Posterior cingulate gyrus (tissue), 11 donors: ENCODE results near the gene PLA1A.
A peak's percentile ranks its signal among the peaks of the same experiment; 100 is the strongest.
"Not testable (repeated sequence)": the region's sequence is repeated elsewhere in the genome, so short reads cannot be mapped to it uniquely, and the experiment has no call there.

Experiments used
- DNase-seq, 10 donors: peaks; one replicate each; pipeline versions ENCODE4 v3.0.0 to v3.0.0-alpha.2; 2020 to 2021; ENCODE audit warnings: mixed read lengths in 3 of 10
- intact Hi-C: fragments of 100-400 bp; cut with DNase I; formaldehyde crosslinking; loops from one replicate; pipeline ENCODE4 v1.15.1; 2023

PLA1A gene

DNA sequence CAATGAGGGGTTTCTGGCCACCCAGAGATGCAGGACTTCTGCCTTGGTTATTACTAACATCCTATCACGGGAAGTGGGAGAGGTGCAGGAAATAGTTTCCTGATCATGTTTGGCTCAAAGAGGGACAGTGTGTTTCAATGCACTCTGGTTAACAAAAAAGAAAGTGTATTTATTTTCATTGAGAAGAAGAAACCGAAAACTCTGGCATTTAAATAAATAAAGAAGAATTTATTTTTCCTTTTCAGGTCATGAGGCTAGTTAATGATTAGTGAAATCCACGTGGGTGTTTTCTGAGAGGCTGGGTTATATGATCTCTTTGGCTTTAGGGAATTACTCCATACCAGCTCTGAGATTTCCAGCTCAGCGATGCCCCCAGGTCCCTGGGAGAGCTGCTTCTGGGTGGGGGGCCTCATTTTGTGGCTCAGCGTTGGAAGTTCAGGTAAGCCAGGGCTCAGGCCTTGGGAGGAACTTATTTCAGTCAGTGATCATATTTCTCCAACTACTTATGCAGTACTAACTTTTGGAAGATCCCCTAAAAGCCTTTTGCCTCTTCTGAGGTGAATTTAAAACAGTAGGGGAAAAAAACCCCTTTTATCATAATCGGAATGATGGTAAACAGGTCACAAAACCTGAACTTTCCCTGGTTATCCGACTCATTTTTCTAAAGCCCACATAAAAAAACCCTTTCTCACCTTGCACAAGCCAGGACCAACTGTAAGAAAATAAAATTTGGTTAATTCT lies at the start of gene PLA1A:
TSS of gene PLA1A (plus strand) at position 338 of the 741 bp plus-strand sequence. CDS start at position 367, 29 bp downstream.
- intact Hi-C loops, result no loop called here
- DNase-seq, result no peak

DNA sequence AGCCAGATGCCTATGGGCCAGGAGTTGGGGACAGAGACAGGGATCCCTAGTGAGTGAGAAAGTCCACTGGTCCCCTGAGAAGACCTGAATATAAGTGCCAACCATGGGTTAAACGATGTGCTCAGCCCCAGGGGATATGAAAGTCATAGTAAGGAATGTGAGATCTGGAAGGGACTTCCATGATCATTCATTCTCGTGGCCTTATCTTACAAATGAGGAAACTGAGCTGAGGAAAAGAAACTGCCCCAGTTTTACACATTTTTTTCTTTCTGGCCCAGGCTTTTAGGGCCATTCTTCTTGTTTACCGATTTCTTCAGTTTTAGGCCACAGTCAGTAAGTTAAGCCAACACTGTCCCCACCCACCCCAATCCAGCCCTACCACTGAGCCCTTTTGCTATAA lies 49.3 kb upstream of the PLA1A start:
- intact Hi-C loops, result no loop called here

DNA sequence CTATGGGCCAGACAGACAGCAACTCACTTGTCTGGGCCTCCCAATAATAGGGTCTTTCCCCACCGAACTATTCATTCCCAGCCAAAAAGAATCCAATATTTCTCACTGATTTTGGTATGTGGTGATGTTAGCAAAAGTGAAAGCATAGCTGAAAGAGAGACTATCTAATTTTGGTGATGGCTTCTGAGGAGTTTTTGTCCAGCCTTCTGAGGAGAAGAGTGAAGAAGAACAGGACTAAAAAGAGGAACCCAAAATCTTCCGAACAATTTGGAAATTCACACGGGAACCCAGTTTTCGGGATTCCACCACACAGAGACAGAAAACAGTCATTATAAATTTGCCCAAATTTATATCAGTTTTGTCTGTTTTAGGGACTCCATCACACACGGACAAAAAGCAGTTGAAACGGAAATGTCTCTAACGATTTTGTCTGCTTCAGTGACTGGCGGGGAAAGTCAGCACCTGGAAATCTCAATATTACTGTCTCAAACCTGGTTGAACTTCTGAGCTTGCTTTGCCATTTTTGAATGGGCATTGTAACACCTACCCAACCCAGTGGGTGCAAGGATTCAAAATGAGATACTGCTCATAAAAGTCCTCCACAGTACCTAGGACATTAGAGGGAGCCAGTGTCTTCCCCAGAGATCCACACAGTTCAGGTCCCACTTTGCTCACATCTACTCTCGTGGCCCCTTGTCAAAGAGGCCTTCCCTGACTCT lies 47.3 kb upstream of the PLA1A start:
- DNase-seq, result no peak
- intact Hi-C loops, result loop anchor here (5.0 kb wide), 1 partner anchor 77 kb away; no protein-coding TSS in a partner anchor

More for the DNA sequence above, 49.3 kb upstream of the PLA1A start:
- no peak for DNase-seq

- intact Hi-C loops, result loop anchor here (5.0 kb wide), 1 partner anchor 76 kb away; no protein-coding TSS in a partner anchor
- no peak for DNase-seq
Measured at GRCh38 chr3:119551598-119551997, 46.1 kb upstream of the PLA1A start.

- intact Hi-C loops, result loop anchor here (5.0 kb wide), 1 partner anchor 74 kb away; no protein-coding TSS in a partner anchor
- not testable (repeated sequence) for DNase-seq
Measured at GRCh38 chr3:119552928-119553327, 44.8 kb upstream of the PLA1A start.

- intact Hi-C loops, result loop anchor here (5.0 kb wide), 1 partner anchor 73 kb away; no protein-coding TSS in a partner anchor
- no peak for DNase-seq
Measured at GRCh38 chr3:119553823-119554415, 43.8 kb upstream of the PLA1A start.

GRCh38 chr3:119555309-119555735 lies 42.4 kb upstream of the PLA1A start:
- intact Hi-C loops, result no loop called here
- DNase-seq, result no peak

DNA sequence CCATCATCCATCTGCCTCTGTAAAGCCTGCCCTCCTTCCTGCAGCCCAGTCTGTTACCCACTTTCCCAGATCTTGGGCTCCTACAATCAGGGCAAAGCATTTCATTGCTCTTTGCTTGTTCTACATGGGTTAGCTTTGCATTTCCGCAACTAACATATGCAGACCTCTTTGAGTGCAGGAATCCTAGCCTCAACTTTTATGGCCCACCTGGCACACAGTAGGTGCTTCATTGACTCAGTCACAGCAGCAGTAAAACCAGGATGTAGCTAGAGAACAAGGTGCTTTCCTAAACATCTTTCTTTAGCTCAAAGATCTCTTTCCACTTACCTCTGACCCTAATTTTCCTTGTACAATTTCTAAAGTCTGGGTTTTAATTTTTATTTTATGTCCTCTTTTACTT lies 41.8 kb upstream of the PLA1A start:
- DNase-seq, result no peak
- intact Hi-C loops, result no loop called here

GRCh38 chr3:119557192-119557876 lies 40.4 kb upstream of the PLA1A start:
- intact Hi-C loops, result no loop called here

DNA sequence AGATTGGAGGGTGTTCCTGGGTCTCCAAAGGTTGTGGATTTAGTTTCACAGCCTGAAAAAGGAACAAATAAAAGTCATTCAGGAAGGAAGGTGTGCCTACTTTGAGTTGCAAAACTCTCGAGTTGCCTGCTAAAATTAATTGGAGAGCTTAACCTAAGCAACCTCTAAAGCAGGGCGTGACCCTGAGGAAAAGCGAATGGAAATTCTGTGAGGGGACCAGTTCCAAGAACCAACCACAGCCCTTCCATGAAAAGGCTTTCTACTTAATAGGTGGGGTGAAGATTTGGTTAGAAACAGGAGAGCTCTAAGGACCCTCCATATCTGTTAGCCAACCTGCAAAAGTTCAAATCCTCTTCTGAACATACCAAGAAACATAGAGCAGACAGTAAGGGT lies 39.8 kb upstream of the PLA1A start:
- intact Hi-C loops, result no loop called here
- no peak for DNase-seq

More at GRCh38 chr3:119557192-119557876, 40.4 kb upstream of the PLA1A start:
- DNase-seq, result no peak

- DNase-seq, result no peak
- intact Hi-C loops, result no loop called here
Measured at GRCh38 chr3:119558626-119559317, 38.9 kb upstream of the PLA1A start.

- intact Hi-C loops, result no loop called here
- peak in 2 of 10 donors; percentile 19 to 26 for DNase-seq
Measured at GRCh38 chr3:119559441-119559963, 38.2 kb upstream of the PLA1A start, which contains the start of gene CD80. Gene CD80 (minus strand): TSS chr3:119559614. CDS start chr3:119557728, 1,886 bp downstream.

GRCh38 chr3:119560160-119560559 lies 37.5 kb upstream of the PLA1A start:
- no peak for DNase-seq
- intact Hi-C loops, result no loop called here

DNA sequence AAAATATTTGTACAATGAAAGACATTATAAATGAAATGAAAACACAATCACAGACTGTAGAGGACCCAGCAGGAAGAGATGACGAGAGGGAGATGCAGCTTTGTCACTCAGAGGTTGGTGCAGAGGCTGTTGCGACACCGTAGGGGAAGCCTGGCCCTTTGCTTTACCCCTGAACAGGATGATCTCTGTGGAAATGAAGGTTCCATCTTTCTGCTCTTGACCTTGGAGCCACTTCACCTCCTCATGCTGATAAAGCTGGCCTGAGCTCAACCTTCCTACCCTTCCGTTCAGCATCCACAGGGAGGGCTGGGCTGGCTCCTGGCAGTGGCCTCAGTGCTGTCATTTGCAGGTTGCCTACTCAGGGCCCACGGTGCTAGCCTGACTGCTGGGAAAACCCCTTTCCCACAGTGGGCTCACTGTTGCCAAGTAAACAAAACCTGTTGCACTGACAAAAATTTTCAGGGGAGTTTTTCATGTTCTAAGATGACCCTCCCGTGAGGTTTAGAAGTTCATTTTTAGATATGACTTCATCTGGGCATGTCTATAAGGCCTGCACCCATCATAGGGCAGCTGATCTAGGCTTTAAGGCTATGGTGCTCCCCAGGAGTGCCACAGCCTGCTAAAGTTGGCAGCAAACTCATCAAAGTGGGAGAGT lies 35.3 kb upstream of the PLA1A start:
- no peak for DNase-seq
- intact Hi-C loops, result no loop called here

DNA sequence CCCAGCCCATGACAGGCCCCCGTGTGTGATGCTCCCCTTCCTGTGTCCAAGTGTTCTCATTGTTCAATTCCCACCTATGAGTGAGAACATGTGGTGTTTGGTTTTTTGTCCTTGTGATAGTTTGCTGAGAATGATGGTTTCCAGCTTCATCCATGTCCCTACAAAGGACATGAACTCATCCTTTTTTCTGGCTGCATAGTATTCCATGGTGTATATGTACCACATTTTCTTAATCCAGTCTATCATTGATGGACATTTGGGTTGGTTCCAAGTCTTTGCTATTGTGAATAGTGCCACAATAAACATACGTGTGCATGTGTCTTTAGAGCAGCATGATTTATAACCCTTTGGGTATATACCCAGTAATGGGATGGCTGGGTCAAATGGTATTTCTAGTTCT lies 34.4 kb upstream of the PLA1A start:
- intact Hi-C loops, DNase-seq: not testable (repeated sequence)

DNA sequence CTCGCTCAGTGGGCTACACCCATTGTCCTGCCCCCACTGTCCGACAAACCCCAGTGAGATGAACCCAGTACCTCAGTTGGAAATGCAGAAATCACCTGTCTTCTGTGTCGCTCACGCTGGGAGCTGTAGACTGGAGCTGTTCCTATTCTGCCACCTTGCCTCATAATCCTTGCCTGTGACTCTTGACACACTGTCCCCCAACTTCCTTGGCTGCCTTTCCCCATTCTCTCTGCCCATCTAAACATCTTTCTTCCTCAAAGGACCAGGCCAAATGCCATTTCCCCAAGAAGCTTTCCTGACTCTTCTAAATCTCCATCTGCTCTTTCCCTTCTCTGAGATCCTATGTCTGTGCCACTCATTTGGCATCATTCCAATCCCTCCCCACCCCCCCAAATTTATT lies 28.5 kb upstream of the PLA1A start:
- intact Hi-C loops, result no loop called here
- no peak for DNase-seq

DNA sequence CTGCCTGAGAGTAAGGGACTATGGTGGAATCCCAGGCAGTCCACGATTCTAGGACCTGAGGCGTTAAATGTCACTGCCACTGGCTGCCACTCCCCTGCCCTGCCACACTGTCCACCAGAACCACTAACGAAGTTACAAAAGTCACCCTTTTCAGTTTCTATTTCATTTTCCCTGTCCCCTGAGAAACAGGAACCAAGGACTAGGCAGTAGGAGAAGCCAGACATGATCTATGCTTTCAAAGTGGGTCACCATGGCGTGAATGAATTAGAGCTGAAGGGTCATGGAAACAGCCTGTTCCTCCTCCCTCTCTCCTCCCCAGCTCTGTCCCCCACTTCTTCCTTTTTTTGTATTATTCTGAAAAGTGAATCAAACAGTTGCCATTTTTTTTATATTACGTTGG lies 27.5 kb upstream of the PLA1A start:
- intact Hi-C loops, result no loop called here
- no peak for DNase-seq

- intact Hi-C loops, result no loop called here
- no peak for DNase-seq
Measured at GRCh38 chr3:119571230-119571629, 26.5 kb upstream of the PLA1A start.

DNA sequence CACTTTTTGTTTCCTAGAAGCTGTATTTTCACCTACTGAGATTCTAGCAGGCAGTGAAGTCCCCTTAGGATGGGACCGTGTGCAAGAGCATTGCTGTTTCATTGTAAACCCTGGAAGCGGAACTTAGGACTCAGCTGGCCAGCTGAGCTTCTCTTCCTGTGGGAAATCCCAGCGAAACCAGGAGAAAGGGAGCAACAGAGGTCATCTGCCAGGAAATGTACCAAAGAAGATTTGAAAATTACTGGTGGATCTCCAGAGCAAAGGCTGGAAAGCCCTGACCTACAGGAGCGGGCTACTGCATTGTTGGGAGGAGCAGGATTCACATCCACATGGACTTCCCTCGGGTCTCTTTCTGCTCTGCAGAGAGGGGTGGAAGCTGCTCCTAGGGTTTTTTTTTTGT lies 26.0 kb upstream of the PLA1A start:
- intact Hi-C loops, result no loop called here
- no peak for DNase-seq
